H1 (cell line): Measurements from ENCODE around the gene PVALB. TPM values are rescaled to one million over a fixed set of nuclear protein-coding genes. Genes with fewer than 3 reads are reported as not detected.

ENCODE experiments used
- CTCF ChIA-PET: fragments of 300-600 bp; sonication (Branson Sonifier 250); formaldehyde crosslinking; loops from one replicate; lab custom pipeline; 2021; ENCODE audit not compliant: partially characterized antibody; lab: Charles Lee
- POLR2A ChIA-PET: fragments of 300-600 bp; sonication (Branson Sonifier 250); formaldehyde crosslinking; loops from one replicate; lab custom pipeline; 2021; ENCODE audit warnings: inconsistent platforms; ENCODE audit not compliant: partially characterized antibody; lab: Charles Lee
- DNase-seq, 2 experiments: peaks; one replicate each; pipeline versions ENCODE4 v3.0.0 to v3.0.0-alpha.2; 2010 to 2022; ENCODE audit warnings: low spot score in 2 of 2, low read depth in 1 of 2, mixed read lengths in 1 of 2
- FAIRE-seq: peaks from 2 replicates; lab custom pipeline; 2011; peaks lifted over from hg19 to GRCh38; lab: Jason Lieb, UNC
- H2AFZ ChIP-seq: 2 replicates; pipeline ENCODE4 v1.8.1; 2012; ENCODE audit warnings: low read length, inconsistent platforms
- H2AK5ac ChIP-seq: 2 replicates; pipeline ENCODE4 v1.6.1; 2013; ENCODE audit warnings: low read depth, low read length
- H2BK120ac ChIP-seq: replicated peaks from 2 replicates; pipeline ENCODE3; 2013; ENCODE audit warnings: low read depth, low read length, inconsistent platforms
- H2BK12ac ChIP-seq: 2 replicates; pipeline ENCODE4 v1.6.1; 2013; ENCODE audit warnings: low read depth, low read length
- H2BK15ac ChIP-seq: 2 replicates; pipeline ENCODE4 v1.6.1; 2013; ENCODE audit warnings: low read length
- H2BK20ac ChIP-seq: 2 replicates; pipeline ENCODE4 v1.6.1; 2013; ENCODE audit warnings: low read length
- H2BK5ac ChIP-seq: 2 replicates; pipeline ENCODE4 v1.6.1; 2013; ENCODE audit warnings: low read depth, low read length
- H3K14ac ChIP-seq: 2 replicates; pipeline ENCODE4 v1.6.1; 2013; ENCODE audit warnings: inconsistent platforms; ENCODE audit not compliant: insufficient read length
- H3K18ac ChIP-seq: 2 replicates; pipeline ENCODE4 v1.6.1; 2013; ENCODE audit warnings: low read length; ENCODE audit errors: extremely low read depth
- H3K23ac ChIP-seq: 2 replicates; pipeline ENCODE4 v1.6.1; 2013; ENCODE audit warnings: inconsistent platforms; ENCODE audit not compliant: insufficient read length
- H3K23me2 ChIP-seq: 2 replicates; pipeline ENCODE4 v1.6.1; 2013; ENCODE audit warnings: low read depth, low read length
- H3K27ac ChIP-seq: 2 replicates; pipeline ENCODE4 v1.6.1; 2011; ENCODE audit warnings: low read depth, low read length, inconsistent platforms
- H3K27me3 ChIP-seq, 4 experiments: replicated peaks in 1 of 4; 1 replicate in 1 of 4; 2 replicates in 3 of 4; pipeline versions ENCODE4 v1.6.1 to v1.8.1; 2011 to 2013; ENCODE audit warnings: low read length in 3 of 4, mild to moderate bottlenecking in 3 of 4, inconsistent platforms in 2 of 4, mixed read lengths in 2 of 4, moderate library complexity in 1 of 4; ENCODE audit not compliant: control insufficient read depth in 3 of 4, insufficient read depth in 3 of 4; ENCODE audit errors: extremely low read depth in 1 of 4
- H3K36me3 ChIP-seq, 4 experiments: 2 replicates each; pipeline versions ENCODE4 v1.6.1 to v1.8.1; 2011 to 2013; ENCODE audit warnings: mild to moderate bottlenecking in 4 of 4, low read length in 3 of 4, moderate library complexity in 2 of 4, control low read depth in 1 of 4, inconsistent platforms in 1 of 4; ENCODE audit not compliant: insufficient read depth in 4 of 4, control insufficient read depth in 2 of 4
- H3K4ac ChIP-seq: replicated peaks from 2 replicates; pipeline ENCODE3; 2013; ENCODE audit warnings: low read length, low read depth, mixed read lengths, inconsistent platforms; ENCODE audit not compliant: insufficient read length
- H3K4me1 ChIP-seq, 4 experiments: replicated peaks in 1 of 4; 1 replicate in 1 of 4; 2 replicates in 3 of 4; pipeline versions ENCODE4 v1.6.1 to v1.8.1; 2011 to 2013; ENCODE audit warnings: low read length in 3 of 4, inconsistent platforms in 2 of 4, mixed read lengths in 1 of 4; ENCODE audit not compliant: insufficient read depth in 4 of 4, control insufficient read depth in 3 of 4
- H3K4me2 ChIP-seq, 2 experiments: 2 replicates each; pipeline versions ENCODE4 v1.6.1 to v1.8.1; 2011 to 2013; ENCODE audit warnings: low read depth in 2 of 2, low read length in 2 of 2, control low read depth in 1 of 2, inconsistent platforms in 1 of 2, mild to moderate bottlenecking in 1 of 2; ENCODE audit not compliant: insufficient read depth in 1 of 2
- H3K4me3 ChIP-seq, 4 experiments: fragments of 200-600, 300-600 bp in 1 of 4; sonication (generic), shearing (Covaris generic), sonication (Bioruptor Twin) in 1 of 4; 2 replicates each; pipeline versions ENCODE4 v1.5.1 to v1.8.1; 2011 to 2016; ENCODE audit warnings: low read length in 4 of 4, low read depth in 3 of 4, control low read depth in 2 of 4, inconsistent platforms in 2 of 4, mild to moderate bottlenecking in 2 of 4, mixed read lengths in 1 of 4, moderate library complexity in 1 of 4; ENCODE audit not compliant: insufficient read depth in 2 of 4; ENCODE audit errors: extremely low read depth in 1 of 4
- H3K56ac ChIP-seq: replicated peaks from 2 replicates; pipeline ENCODE3; 2013; ENCODE audit warnings: low read depth, mild to moderate bottlenecking, mixed read lengths, low read length, inconsistent platforms; ENCODE audit not compliant: insufficient read length
- H3K79me1 ChIP-seq: 2 replicates; pipeline ENCODE4 v1.6.1; 2013; ENCODE audit warnings: low read depth, low read length, control low read depth
- H3K79me2 ChIP-seq, 2 experiments: 2 replicates each; pipeline versions ENCODE4 v1.6.1 to v1.8.1; 2012 to 2013; ENCODE audit warnings: low read length in 2 of 2, mild to moderate bottlenecking in 2 of 2, inconsistent platforms in 1 of 2; ENCODE audit not compliant: insufficient read depth in 2 of 2, control insufficient read depth in 1 of 2
- H3K9ac ChIP-seq, 4 experiments: replicated peaks in 1 of 4; 1 replicate in 1 of 4; 2 replicates in 3 of 4; pipeline versions ENCODE4 v1.6.1 to v1.8.1; 2011 to 2013; ENCODE audit warnings: low read depth in 3 of 4, low read length in 3 of 4, control low read depth in 2 of 4, mild to moderate bottlenecking in 2 of 4, moderate library complexity in 2 of 4, inconsistent platforms in 1 of 4; ENCODE audit errors: extremely low read depth in 1 of 4
- H3K9me3 ChIP-seq, 2 experiments: 2 replicates each; pipeline versions ENCODE4 v1.6.1 to v1.8.1; 2012 to 2013; ENCODE audit warnings: mild to moderate bottlenecking in 2 of 2, moderate library complexity in 2 of 2, control low read depth in 1 of 2, inconsistent platforms in 1 of 2, low read depth in 1 of 2, low read length in 1 of 2, mixed read lengths in 1 of 2; ENCODE audit not compliant: insufficient read depth in 2 of 2
- H4K20me1 ChIP-seq, 2 experiments: replicated peaks in 1 of 2; 2 replicates each; pipeline versions ENCODE3 to v1.8.1; 2011 to 2013; ENCODE audit warnings: inconsistent platforms in 2 of 2, low read length in 2 of 2, mild to moderate bottlenecking in 1 of 2; ENCODE audit not compliant: insufficient read depth in 2 of 2, control insufficient read depth in 1 of 2
- H4K5ac ChIP-seq: 2 replicates; pipeline ENCODE4 v1.6.1; 2013; ENCODE audit warnings: low read length, low read depth, mixed read lengths, inconsistent platforms; ENCODE audit not compliant: insufficient read length
- H4K8ac ChIP-seq: 2 replicates; pipeline ENCODE4 v1.8.0; 2013; ENCODE audit warnings: mild to moderate bottlenecking, moderate library complexity, low read length, inconsistent platforms; ENCODE audit not compliant: insufficient read depth; ENCODE audit errors: extremely low read depth
- H4K91ac ChIP-seq: replicated peaks from 2 replicates; pipeline ENCODE3; 2013; ENCODE audit warnings: low read length, mixed read lengths, inconsistent platforms; ENCODE audit not compliant: insufficient read length
- KDM1A ChIP-seq: fragments of 200-600, 300-600 bp; sonication (generic); IDR thresholded peaks from 2 replicates; pipeline ENCODE4 v1.7.1; 2016; ENCODE audit warnings: mild to moderate bottlenecking, low read length, borderline replicate concordance
- POLR2A ChIP-seq, 2 experiments: IDR thresholded peaks; 1 replicate in 1 of 2; 2 replicates in 1 of 2; pipeline ENCODE4 v1.6.1; 2011; ENCODE audit warnings: low read depth in 2 of 2, low read length in 2 of 2, mild to moderate bottlenecking in 2 of 2; ENCODE audit errors: control extremely low read depth in 1 of 2
- SP4 ChIP-seq: IDR thresholded peaks from 2 replicates; pipeline ENCODE4 v1.6.1; 2012; ENCODE audit warnings: low read length, inconsistent platforms
- WGBS, 2 experiments: shearing (Covaris generic) in 1 of 2; methylation state at CpG; one replicate each; pipeline versions ENCODE4 v1.1.6 to v1.1.7; 2013 to 2015; ENCODE audit warnings: low lambda C conversion rate in 2 of 2, mixed read lengths in 2 of 2, inconsistent platforms in 1 of 2, low coverage in 1 of 2, missing lambda C conversion rate in 1 of 2; ENCODE audit not compliant: insufficient replicate concordance in 2 of 2, insufficient coverage in 1 of 2, insufficient read length in 1 of 2; ENCODE audit errors: extremely low coverage in 1 of 2, missing lambda C conversion rate in 1 of 2; 5-methylcytosine and 5-hydroxymethylcytosine counted together
- polyA plus RNA-seq, 7 experiments: library from polyadenylated mRNA; depleted of rRNA in 3 of 7; stranded (reverse) in 5 of 7; unstranded in 2 of 7; fragments of >200 nt in 5 of 7; fragments of 200-250 nt in 2 of 7; gene quantifications; 1 replicate in 5 of 7; 2 replicates in 1 of 7; 4 replicates in 1 of 7; pipeline versions ENCODE4 v1.2.1 to v1.2.3, GENCODE V29; 2011 to 2013; ENCODE audit warnings: missing spikeins in 2 of 7, mixed read lengths in 2 of 7
- total RNA-seq: library from RNA; stranded (reverse); fragmentation: NEBNext Ultra II Directional; extraction: Animal tissue kit (Norgen Biotek cat#: 25700); gene quantifications from 2 replicates; pipeline ENCODE4 v1.2.1, GENCODE V29; 2021

Gene PVALB
- total and polyA plus RNA-seq, 2 of the 8 experiments (the other 6 are each of a cell fraction or from before 2014, with no cell fraction given), result 1.7 to 5.4 TPM

- Histone ChIP-seq H2BK12ac (no peak overlapping the region), H2BK20ac (peak overlapping the region; percentile 28; the same call in 1 of the 2 replicates), H4K20me1 (no peaks in the 10 kb centered on the region), H3K4me3 (peak overlapping the region; percentile 39 to 69 (median 59); a peak in 7 of 8 replicates), H3K79me1 (no peaks in the 10 kb centered on the region), H3K27me3 (peaks cover 21 to 53% (median 41%) of the 10 kb centered on the region in 4 experiments), H3K23me2 (peaks cover 11% of the 10 kb centered on the region), H3K18ac (no peak overlapping the region), H2BK5ac (no peak overlapping the region), H3K27ac (no peak overlapping the region), H3K56ac (no peak overlapping the region), H4K8ac (no peak overlapping the region), H3K79me2 (no peaks in the 10 kb centered on the region), H3K14ac (no peak overlapping the region), H4K5ac (no peak overlapping the region), H2BK15ac (no peak overlapping the region), H2AFZ (no peak overlapping the region), H2AK5ac (peak overlapping the region; percentile 77; the same call in 1 of the 2 replicates), H3K4me1 (peaks cover 0 to 14% (median 9%) of the 10 kb centered on the region in 4 experiments; a peak in 6 of 7 replicates), H2BK120ac (no peak overlapping the region), H3K9ac (no peak overlapping the region), H3K4me2 (peak overlapping the region; percentile 70 to 89), H3K4ac (peak overlapping the region; percentile 74), H3K9me3 (no peaks in the 10 kb centered on the region), H4K91ac (no peak overlapping the region), H3K23ac (no peak overlapping the region), H3K36me3 (no peaks in the 10 kb centered on the region)
- CTCF ChIA-PET, result interaction anchor here (0.6 to 1.2 kb wide), 5 partner anchors 10 to 65 kb away, joined by 3 to 4 read pairs (median 3); no protein-coding TSS in a partner anchor
- no peak for TF ChIP-seq POLR2A (IDR thresholded peaks at IDR 0.05; ENCODE audit: control extremely low read depth in 1 of 2, low read depth in 2 of 2, low read length in 2 of 2)
- TF ChIP-seq KDM1A, result no peak
- TF ChIP-seq SP4, result no peak
- 48% methylated on average over 8 of the region's 8 CpGs; no CpG with 5 or more reads in 1 of the 2 experiments for WGBS, 2 experiments
- POLR2A ChIA-PET, result no interaction called here
- DNase-seq, result no peak
- no peak for FAIRE-seq
Measured at GRCh38 chr22:36815558-36816338, 1.1 kb downstream of the PVALB start.
